Measurements from ENCODE around the gene INF2. TPM values are rescaled to one million over a fixed set of nuclear protein-coding genes. Genes with fewer than 3 reads are reported as not detected.

Gene INF2
- total RNA-seq, 3 donors from 2014 or later (not counting 1 experiment from before 2014, with no cell fraction given): 12.7 to 21.9 (median 15.3) TPM

DNA sequence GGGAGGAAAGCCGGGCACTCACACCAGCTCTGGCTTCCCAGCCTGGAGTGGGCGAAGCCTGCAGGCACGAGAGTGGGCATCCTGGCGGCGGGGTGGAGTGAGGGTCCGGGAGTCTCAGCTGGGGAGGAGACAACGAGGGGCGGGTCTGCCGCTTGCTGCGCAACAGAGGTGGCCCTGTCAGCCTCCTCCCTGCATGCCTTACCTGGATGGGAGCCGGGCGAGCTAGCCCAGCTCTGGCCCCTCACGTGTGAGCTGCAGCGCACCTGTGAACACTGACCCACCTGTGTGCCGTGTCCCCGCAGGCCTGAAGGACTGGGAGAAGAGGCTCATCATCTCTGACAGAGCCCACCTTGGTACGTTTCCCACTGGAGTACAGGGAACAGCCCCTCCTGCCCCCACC, 49.6 kb downstream of the INF2 start:
- ATAC-seq: no peak
- H3K27ac ChIP-seq (ENCODE audit: low read length): no peak overlapping the region
- H3K4me3 ChIP-seq (ENCODE audit: low read length): no peak overlapping the region
- intact Hi-C loops (cut with micrococcal nuclease): no loop called here
- Mint-ChIP-seq H3K4me3 (no peak overlapping the region), H3K27ac (no peak overlapping the region), H3K27me3 (ENCODE audit: low read depth in 2 of 2) (no peaks in the 10 kb centered on the region), H3K36me3 (no peaks in the 10 kb centered on the region), H3K9me3 (no peaks in the 10 kb centered on the region), H3K4me1 (peaks cover 0 to 4% of the 10 kb centered on the region in 2 donors)
- 94% methylated on average over 17 of the region's 17 CpGs for WGBS (ENCODE audit: insufficient coverage)
- TF ChIP-seq, protein P1, sequence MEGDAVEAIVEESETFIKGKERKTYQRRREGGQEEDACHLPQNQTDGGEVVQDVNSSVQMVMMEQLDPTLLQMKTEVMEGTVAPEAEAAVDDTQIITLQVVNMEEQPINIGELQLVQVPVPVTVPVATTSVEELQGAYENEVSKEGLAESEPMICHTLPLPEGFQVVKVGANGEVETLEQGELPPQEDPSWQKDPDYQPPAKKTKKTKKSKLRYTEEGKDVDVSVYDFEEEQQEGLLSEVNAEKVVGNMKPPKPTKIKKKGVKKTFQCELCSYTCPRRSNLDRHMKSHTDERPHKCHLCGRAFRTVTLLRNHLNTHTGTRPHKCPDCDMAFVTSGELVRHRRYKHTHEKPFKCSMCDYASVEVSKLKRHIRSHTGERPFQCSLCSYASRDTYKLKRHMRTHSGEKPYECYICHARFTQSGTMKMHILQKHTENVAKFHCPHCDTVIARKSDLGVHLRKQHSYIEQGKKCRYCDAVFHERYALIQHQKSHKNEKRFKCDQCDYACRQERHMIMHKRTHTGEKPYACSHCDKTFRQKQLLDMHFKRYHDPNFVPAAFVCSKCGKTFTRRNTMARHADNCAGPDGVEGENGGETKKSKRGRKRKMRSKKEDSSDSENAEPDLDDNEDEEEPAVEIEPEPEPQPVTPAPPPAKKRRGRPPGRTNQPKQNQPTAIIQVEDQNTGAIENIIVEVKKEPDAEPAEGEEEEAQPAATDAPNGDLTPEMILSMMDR (IDR thresholded peaks at IDR 0.05): no peak
- no peaks in the 10 kb centered on the region for H3K27me3 ChIP-seq (ENCODE audit: control insufficient read depth, insufficient read depth, low read length)
- H3K9me3 ChIP-seq (ENCODE audit: control insufficient read depth, insufficient read depth, low read length): no peaks in the 10 kb centered on the region
- no peak for DNase-seq
- no peaks in the 10 kb centered on the region for H3K4me1 ChIP-seq (ENCODE audit: control insufficient read depth, insufficient read depth, low read length)
- H3K36me3 ChIP-seq (ENCODE audit: control insufficient read depth, insufficient read depth, low read length): no peaks in the 10 kb centered on the region

DNA sequence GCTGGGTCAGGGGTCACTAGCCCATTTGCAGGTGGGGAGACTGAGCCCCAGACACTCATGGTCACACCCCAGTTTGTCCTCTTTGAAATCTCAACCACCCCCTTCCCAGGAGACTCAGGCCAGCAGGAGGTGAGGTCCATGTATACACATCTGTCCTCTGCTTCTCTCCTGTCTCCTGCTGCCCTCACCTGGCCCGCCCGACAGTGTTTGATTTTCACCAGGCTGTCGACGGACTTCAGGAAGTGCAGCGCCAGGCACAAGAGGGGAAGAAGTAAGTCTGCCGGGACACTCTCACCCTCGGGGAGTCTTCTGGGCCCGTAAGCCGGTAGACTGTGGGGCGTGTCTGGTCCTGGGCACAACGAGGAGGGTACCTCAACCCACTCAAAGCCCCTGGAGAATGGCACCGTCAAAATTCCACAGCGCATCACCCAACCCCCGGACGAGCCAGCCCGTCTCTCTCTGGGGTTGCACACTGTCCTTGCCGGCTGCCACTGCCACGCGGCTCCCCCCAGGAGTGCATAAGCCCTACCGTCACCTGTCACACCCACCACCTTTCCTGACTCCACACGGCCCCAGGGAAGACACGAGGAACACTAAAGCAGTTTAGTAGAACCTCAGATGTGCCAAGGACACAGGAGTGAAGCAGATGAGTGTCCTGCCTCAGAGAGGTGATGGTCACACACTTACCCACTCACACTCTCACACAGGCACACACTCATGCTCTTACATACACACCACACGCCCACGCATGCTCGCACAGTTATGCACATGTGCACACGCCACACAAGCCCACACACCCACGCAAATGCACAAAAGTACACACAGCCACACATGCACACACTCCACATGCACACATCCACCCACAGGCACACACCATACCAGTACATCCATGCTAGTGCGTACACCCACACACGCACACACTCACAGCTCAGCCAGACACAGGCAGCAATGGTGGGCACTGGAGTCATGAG, 50.4 kb downstream of the INF2 start:
- H3K27me3 Mint-ChIP-seq (ENCODE audit: low read depth in 2 of 2): no peaks in the 10 kb centered on the region
- Histone ChIP-seq H3K4me1 (ENCODE audit: control insufficient read depth, insufficient read depth, low read length) (no peaks in the 10 kb centered on the region), H3K27ac (ENCODE audit: low read length) (no peak overlapping the region), H3K9me3 (ENCODE audit: control insufficient read depth, insufficient read depth, low read length) (no peaks in the 10 kb centered on the region), H3K27me3 (ENCODE audit: control insufficient read depth, insufficient read depth, low read length) (no peaks in the 10 kb centered on the region), H3K36me3 (ENCODE audit: control insufficient read depth, insufficient read depth, low read length) (no peaks in the 10 kb centered on the region), H3K4me3 (ENCODE audit: low read length) (no peak overlapping the region)
- H3K4me3 Mint-ChIP-seq: no peak overlapping the region
- intact Hi-C loops (cut with micrococcal nuclease): no loop called here
- TF ChIP-seq, protein P1 (IDR thresholded peaks at IDR 0.05): no peak
- no peaks in the 10 kb centered on the region for H3K9me3 Mint-ChIP-seq
- no peak overlapping the region for H3K27ac Mint-ChIP-seq
- ATAC-seq (no peak), DNase-seq (no peak)
- whole genome bisulfite sequencing (ENCODE audit: insufficient coverage): 85% methylated on average over 29 of the region's 29 CpGs
- H3K36me3 Mint-ChIP-seq: no peaks in the 10 kb centered on the region
- H3K4me1 Mint-ChIP-seq: peaks cover 0 to 4% of the 10 kb centered on the region in 2 donors

DNA sequence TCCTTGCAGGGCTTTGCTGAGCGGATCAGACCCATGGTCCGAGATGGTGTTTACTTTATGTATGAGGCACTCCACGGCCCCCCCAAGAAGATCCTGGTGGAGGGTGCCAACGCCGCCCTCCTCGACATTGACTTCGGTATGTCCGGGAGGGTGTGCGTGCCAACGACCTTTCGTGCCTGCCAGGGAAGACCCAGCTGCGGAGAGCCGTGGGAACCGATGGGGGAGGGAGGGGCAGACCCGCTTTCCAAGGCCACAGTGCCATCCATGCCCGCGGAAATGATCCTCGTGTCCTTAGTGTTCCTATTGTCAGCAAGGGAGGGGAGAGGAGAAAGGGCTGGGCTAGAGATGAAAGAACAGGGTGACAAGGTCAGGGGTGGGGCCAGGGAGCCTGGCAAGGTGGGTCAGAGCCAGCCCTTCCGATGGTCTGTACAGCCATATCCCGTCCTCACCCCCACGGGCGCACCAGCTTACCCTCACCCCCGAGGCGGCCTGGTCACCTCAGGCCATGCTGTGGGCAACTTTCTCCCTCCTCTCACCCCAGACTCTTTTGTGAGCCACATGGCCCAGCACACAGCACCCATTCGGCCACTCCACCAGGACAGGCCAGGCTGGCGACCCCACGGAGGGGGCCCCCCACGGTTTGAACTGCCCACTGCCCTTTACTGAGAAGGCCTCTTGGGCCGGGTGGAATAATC, 51.8 kb downstream of the INF2 start:
- DNase-seq: no peak
- intact Hi-C loops (cut with micrococcal nuclease): no loop called here
- no peaks in the 10 kb centered on the region for H3K9me3 ChIP-seq (ENCODE audit: control insufficient read depth, insufficient read depth, low read length)
- H3K27me3 ChIP-seq (ENCODE audit: control insufficient read depth, insufficient read depth, low read length): no peaks in the 10 kb centered on the region
- no peaks in the 10 kb centered on the region for H3K27me3 Mint-ChIP-seq (ENCODE audit: low read depth in 2 of 2)
- H3K27ac ChIP-seq (ENCODE audit: low read length): no peak overlapping the region
- H3K27ac Mint-ChIP-seq: no peak overlapping the region
- no peaks in the 10 kb centered on the region for H3K36me3 Mint-ChIP-seq
- no peak for ATAC-seq
- no peaks in the 10 kb centered on the region for H3K4me1 ChIP-seq (ENCODE audit: control insufficient read depth, insufficient read depth, low read length)
- no peaks in the 10 kb centered on the region for H3K36me3 ChIP-seq (ENCODE audit: control insufficient read depth, insufficient read depth, low read length)
- H3K4me3 ChIP-seq (ENCODE audit: low read length): no peak overlapping the region
- WGBS (ENCODE audit: insufficient coverage): 90% methylated on average over 29 of the region's 29 CpGs
- no peak overlapping the region for H3K4me3 Mint-ChIP-seq
- TF ChIP-seq, protein P1 (IDR thresholded peaks at IDR 0.05): no peak
- peaks cover 0 to 2% of the 10 kb centered on the region in 2 donors for H3K4me1 Mint-ChIP-seq
- no peaks in the 10 kb centered on the region for H3K9me3 Mint-ChIP-seq
